Neuronal stem cell (in vitro differentiated cells): ENCODE data around the gene UNK.
A peak's percentile ranks its signal among the peaks of the same experiment; 100 is the strongest.

ENCODE experiments used
- DNase-seq: peaks from one replicate; pipeline ENCODE4 v3.0.0-alpha.2; 2013; ENCODE audit warnings: low spot score
- H2AFZ ChIP-seq: one replicate; pipeline ENCODE4 v1.6.1; 2013; ENCODE audit warnings: mild to moderate bottlenecking, low read length, inconsistent platforms
- H2AK5ac ChIP-seq: 2 replicates; pipeline ENCODE4 v1.6.1; 2013; ENCODE audit warnings: low read depth, mild to moderate bottlenecking, inconsistent platforms, low read length, moderate library complexity, mixed read lengths
- H2BK120ac ChIP-seq: 2 replicates; pipeline ENCODE4 v1.6.1; 2013; ENCODE audit warnings: low read depth, mild to moderate bottlenecking, inconsistent platforms, low read length, moderate library complexity, mixed read lengths
- H2BK12ac ChIP-seq: one replicate; pipeline ENCODE4 v1.6.1; 2013; ENCODE audit warnings: low read length, inconsistent platforms
- H2BK15ac ChIP-seq: 2 replicates; pipeline ENCODE4 v1.6.1; 2013; ENCODE audit warnings: mild to moderate bottlenecking, low read length, inconsistent platforms, mixed read lengths
- H2BK5ac ChIP-seq: one replicate; pipeline ENCODE4 v1.6.1; 2013; ENCODE audit warnings: inconsistent platforms, mild to moderate bottlenecking, low read length, moderate library complexity
- H3K14ac ChIP-seq: one replicate; pipeline ENCODE4 v1.6.1; 2013; ENCODE audit warnings: low read length, inconsistent platforms
- H3K18ac ChIP-seq: 2 replicates; pipeline ENCODE4 v1.6.1; 2013; ENCODE audit warnings: low read length, inconsistent platforms
- H3K23ac ChIP-seq: 2 replicates; pipeline ENCODE4 v1.6.1; 2013; ENCODE audit warnings: low read depth, mild to moderate bottlenecking, mixed read lengths, low read length, inconsistent platforms; ENCODE audit not compliant: poor library complexity
- H3K27ac ChIP-seq: replicated peaks from 3 replicates; pipeline ENCODE4 v1.5.1; 2013; ENCODE audit warnings: low read length, inconsistent platforms
- H3K27me3 ChIP-seq, 3 experiments: 2 replicates each; pipeline ENCODE4 v1.6.1; 2013; ENCODE audit warnings: low read length in 3 of 3, mild to moderate bottlenecking in 2 of 3, inconsistent platforms in 1 of 3, low read depth in 1 of 3, mixed read lengths in 1 of 3, moderate library complexity in 1 of 3; ENCODE audit not compliant: control insufficient read depth in 3 of 3, insufficient read depth in 3 of 3
- H3K36me3 ChIP-seq, 2 donors: replicated peaks in 1 of 2; 2 replicates each; pipeline ENCODE4 v1.6.1; 2013; ENCODE audit warnings: low read length in 2 of 2; ENCODE audit not compliant: control insufficient read depth in 2 of 2, insufficient read depth in 2 of 2
- H3K4ac ChIP-seq: 2 replicates; pipeline ENCODE4 v1.6.1; 2013; ENCODE audit warnings: inconsistent platforms, mild to moderate bottlenecking, low read length, moderate library complexity
- H3K4me1 ChIP-seq, 2 donors: 1 replicate in 1 of 2; 2 replicates in 1 of 2; pipeline ENCODE4 v1.6.1; 2013; ENCODE audit warnings: low read length in 2 of 2, low read depth in 1 of 2; ENCODE audit not compliant: control insufficient read depth in 2 of 2, insufficient read depth in 1 of 2
- H3K4me2 ChIP-seq: one replicate; pipeline ENCODE4 v1.6.1; 2013; ENCODE audit warnings: mild to moderate bottlenecking, low read length, inconsistent platforms; ENCODE audit not compliant: insufficient read depth, poor library complexity, severe bottlenecking
- H3K4me3 ChIP-seq, 2 donors: 2 replicates each; pipeline ENCODE4 v1.5.1; 2013; ENCODE audit warnings: low read length in 2 of 2, mild to moderate bottlenecking in 2 of 2, inconsistent platforms in 1 of 2, moderate library complexity in 1 of 2
- H3K79me1 ChIP-seq: one replicate; pipeline ENCODE4 v1.6.1; 2013; ENCODE audit warnings: low read depth, mild to moderate bottlenecking, inconsistent platforms, low read length, moderate library complexity
- H3K9ac ChIP-seq: one replicate; pipeline ENCODE4 v1.6.1; 2013; ENCODE audit warnings: mild to moderate bottlenecking, low read depth, low read length, inconsistent platforms; ENCODE audit not compliant: poor library complexity
- H3K9me3 ChIP-seq, 2 donors: replicated peaks in 1 of 2; 2 replicates each; pipeline versions ENCODE3 to v1.6.1; 2013; ENCODE audit warnings: low read length in 2 of 2, mild to moderate bottlenecking in 2 of 2, inconsistent platforms in 1 of 2, low read depth in 1 of 2, mixed read lengths in 1 of 2, moderate library complexity in 1 of 2; ENCODE audit not compliant: control insufficient read depth in 2 of 2, insufficient read depth in 1 of 2
- H4K8ac ChIP-seq: one replicate; pipeline ENCODE4 v1.6.1; 2013; ENCODE audit warnings: low read depth, mild to moderate bottlenecking, inconsistent platforms, low read length, moderate library complexity
- H4K91ac ChIP-seq: one replicate; pipeline ENCODE4 v1.6.1; 2013; ENCODE audit warnings: low read length, low read depth, mild to moderate bottlenecking, inconsistent platforms; ENCODE audit not compliant: poor library complexity
- WGBS, 2 donors: extraction: QIAGEN DNeasy Blood & Tissue Kit; methylation state at CpG; one replicate each; pipeline ENCODE4 v1.1.7; 2013; ENCODE audit warnings: missing lambda C conversion rate in 2 of 2, mixed read lengths in 1 of 2; ENCODE audit not compliant: insufficient read length in 2 of 2, insufficient replicate concordance in 1 of 2; ENCODE audit errors: extremely low coverage in 2 of 2; 5-methylcytosine and 5-hydroxymethylcytosine counted together

The UNK gene

DNA sequence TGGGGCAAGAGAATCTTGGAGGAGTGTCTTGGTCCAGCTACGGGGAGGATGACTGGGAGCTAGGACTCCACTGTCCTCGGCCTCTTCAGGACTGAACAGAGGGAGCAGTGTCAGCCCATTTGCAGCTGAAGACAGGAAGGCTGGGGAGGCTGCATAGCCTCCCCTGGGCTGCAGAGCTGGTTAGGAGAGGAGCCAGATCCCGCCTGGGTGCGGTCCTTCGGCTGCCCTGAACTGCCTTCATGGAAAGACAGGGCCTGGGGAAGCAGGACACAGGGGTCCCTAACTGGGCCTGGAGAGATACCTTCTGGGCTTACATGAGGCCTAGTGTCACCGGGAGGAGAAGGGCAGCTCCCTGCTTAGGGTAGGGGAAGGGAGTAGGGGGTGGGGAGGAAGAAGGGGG lies 33.0 kb downstream of the UNK start:
- H2BK12ac ChIP-seq, result no peak overlapping the region

DNA sequence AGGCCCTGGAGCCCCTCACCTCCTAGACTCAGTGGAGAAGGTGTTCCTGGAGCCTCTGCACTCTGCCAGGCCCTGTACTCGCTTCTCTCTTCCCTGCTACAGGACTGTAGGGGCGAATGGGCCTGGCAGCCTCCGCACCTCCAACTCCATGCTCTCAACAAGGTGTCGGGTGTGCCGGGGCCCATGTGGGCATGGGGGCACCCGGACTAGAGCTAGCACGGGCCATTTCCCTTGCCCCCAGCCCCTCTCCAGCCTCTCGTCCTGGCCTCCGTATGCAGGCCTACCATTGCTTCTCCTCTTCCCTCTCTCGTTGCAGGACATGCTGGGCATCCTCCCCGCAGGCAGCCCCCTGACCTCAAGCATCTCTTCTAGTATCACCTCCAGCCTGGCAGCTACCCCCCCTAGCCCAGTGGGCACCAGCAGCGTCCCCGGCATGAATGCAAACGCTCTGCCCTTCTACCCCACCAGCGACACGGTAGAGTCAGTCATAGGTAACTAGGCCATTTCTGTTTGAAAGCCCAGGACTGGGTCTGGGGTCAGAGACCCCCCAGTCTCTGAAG lies 33.8 kb downstream of the UNK start:
- peaks cover 84 to 99% of the 10 kb centered on the region in 2 donors for H3K36me3 ChIP-seq
- H3K79me1 ChIP-seq, result peaks cover 15% of the 10 kb centered on the region
- no peak for DNase-seq
- H2BK12ac ChIP-seq, result no peak overlapping the region
- H4K91ac ChIP-seq, result no peak overlapping the region
- H2AFZ ChIP-seq, result no peak overlapping the region
- no CpG with 5 or more reads among the region's 16 CpGs for WGBS, 2 donors
- H3K14ac ChIP-seq, result no peak overlapping the region
- no peaks in the 10 kb centered on the region for H3K27me3 ChIP-seq
- no peak overlapping the region for H3K18ac ChIP-seq
- H3K4me3 ChIP-seq, result no peak overlapping the region
- no peak overlapping the region for H2BK15ac ChIP-seq
- no peak overlapping the region for H4K8ac ChIP-seq
- no peak overlapping the region for H3K27ac ChIP-seq
- no peak overlapping the region for H3K4me2 ChIP-seq
- H3K4me1 ChIP-seq, result peaks cover 0 to 5% of the 10 kb centered on the region in 2 donors
- peaks cover 0 to 2% of the 10 kb centered on the region in 2 donors for H3K9me3 ChIP-seq
- H2BK5ac ChIP-seq, result no peak overlapping the region
- no peak overlapping the region for H3K4ac ChIP-seq
- no peak overlapping the region for H2AK5ac ChIP-seq
- H3K23ac ChIP-seq, result peak overlapping the region; percentile 4
- H2BK120ac ChIP-seq, result no peak overlapping the region
- no peak overlapping the region for H3K9ac ChIP-seq

More for the DNA sequence above, 33.0 kb downstream of the UNK start:
- Histone ChIP-seq H3K4me2 (no peak overlapping the region), H3K9me3 (peaks cover 0 to 2% of the 10 kb centered on the region in 2 donors), H2BK120ac (no peak overlapping the region), H3K36me3 (peaks cover 86 to 99% of the 10 kb centered on the region in 2 donors), H3K14ac (no peak overlapping the region), H4K91ac (no peak overlapping the region), H2BK15ac (no peak overlapping the region), H3K4me1 (peaks cover 0 to 5% of the 10 kb centered on the region in 2 donors), H3K23ac (no peak overlapping the region), H3K4ac (no peak overlapping the region), H3K27ac (no peak overlapping the region), H3K4me3 (no peak overlapping the region), H2BK5ac (no peak overlapping the region), H3K18ac (no peak overlapping the region), H4K8ac (no peak overlapping the region), H3K27me3 (no peaks in the 10 kb centered on the region), H2AK5ac (no peak overlapping the region), H2AFZ (no peak overlapping the region), H3K79me1 (peaks cover 14% of the 10 kb centered on the region), H3K9ac (no peak overlapping the region)
- DNase-seq, result no peak
- no CpG with 5 or more reads among the region's 6 CpGs for WGBS, 2 donors

DNA sequence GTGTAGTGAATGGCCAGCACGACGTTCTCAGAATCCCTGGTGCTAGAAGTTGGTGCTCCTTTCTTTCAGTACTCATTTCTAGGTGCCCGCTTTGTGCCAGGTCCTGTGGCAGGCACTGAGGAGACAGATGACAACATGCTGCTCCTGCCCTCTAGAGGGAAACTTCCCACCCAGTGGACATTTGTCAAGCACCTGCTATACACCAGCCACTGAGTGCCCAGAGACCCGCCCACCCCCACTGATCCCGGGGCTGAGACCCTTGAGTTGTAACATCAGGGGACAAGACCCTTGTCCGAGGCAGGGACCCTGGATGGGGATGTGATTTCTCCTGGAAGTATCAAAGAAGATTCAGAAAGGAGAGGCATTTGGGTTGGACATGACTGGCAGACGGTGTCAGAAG lies 34.5 kb downstream of the UNK start:
- H2BK15ac ChIP-seq, result no peak overlapping the region
- H3K27me3 ChIP-seq, result no peaks in the 10 kb centered on the region
- H3K79me1 ChIP-seq, result peaks cover 13% of the 10 kb centered on the region
- no peak for DNase-seq
- H3K4me2 ChIP-seq, result no peak overlapping the region
- no peak overlapping the region for H2AFZ ChIP-seq
- H3K4me1 ChIP-seq, result peaks cover 0 to 5% of the 10 kb centered on the region in 2 donors
- no peak overlapping the region for H3K4me3 ChIP-seq
- H3K23ac ChIP-seq, result no peak overlapping the region
- no peak overlapping the region for H3K9ac ChIP-seq
- H2BK12ac ChIP-seq, result no peak overlapping the region
- peaks cover 0 to 2% of the 10 kb centered on the region in 2 donors for H3K9me3 ChIP-seq
- H3K4ac ChIP-seq, result no peak overlapping the region
- H2BK120ac ChIP-seq, result no peak overlapping the region
- H3K27ac ChIP-seq, result no peak overlapping the region
- H2AK5ac ChIP-seq, result no peak overlapping the region
- no peak overlapping the region for H4K91ac ChIP-seq
- no peak overlapping the region for H4K8ac ChIP-seq
- H3K36me3 ChIP-seq, result peaks cover 84 to 99% of the 10 kb centered on the region in 2 donors
- H3K18ac ChIP-seq, result no peak overlapping the region
- WGBS, 2 donors, result no CpG with 5 or more reads among the region's 7 CpGs
- H3K14ac ChIP-seq, result no peak overlapping the region
- H2BK5ac ChIP-seq, result no peak overlapping the region

DNA sequence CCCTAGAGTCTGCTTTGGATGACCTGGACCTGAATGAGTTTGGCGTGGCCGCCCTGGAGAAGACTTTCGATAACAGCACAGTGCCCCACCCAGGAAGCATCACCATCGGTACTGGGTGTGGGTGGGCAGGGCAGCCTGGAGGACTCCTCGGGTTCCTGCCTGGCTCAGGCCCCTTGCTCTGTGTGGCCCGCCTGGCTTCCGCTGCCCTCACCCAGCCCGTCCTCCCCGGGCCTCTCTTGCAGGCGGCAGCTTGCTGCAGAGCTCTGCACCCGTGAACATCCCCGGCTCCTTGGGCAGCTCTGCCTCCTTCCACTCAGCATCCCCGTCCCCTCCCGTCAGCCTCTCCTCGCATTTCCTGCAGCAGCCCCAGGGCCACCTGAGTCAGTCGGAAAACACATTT lies 35.1 kb downstream of the UNK start:
- H2AFZ ChIP-seq, result no peak overlapping the region
- no peak overlapping the region for H4K91ac ChIP-seq
- no peak overlapping the region for H3K23ac ChIP-seq
- no peak overlapping the region for H3K27ac ChIP-seq
- no peak overlapping the region for H2BK12ac ChIP-seq
- no peak overlapping the region for H3K14ac ChIP-seq
- H3K4me1 ChIP-seq, result peaks cover 0 to 5% of the 10 kb centered on the region in 2 donors
- WGBS, 2 donors, result no CpG with 5 or more reads among the region's 16 CpGs
- H3K9me3 ChIP-seq, result peaks cover 0 to 2% of the 10 kb centered on the region in 2 donors
- no peak overlapping the region for H3K9ac ChIP-seq
- H2AK5ac ChIP-seq, result no peak overlapping the region
- H3K79me1 ChIP-seq, result peaks cover 10% of the 10 kb centered on the region
- no peaks in the 10 kb centered on the region for H3K27me3 ChIP-seq
- H3K18ac ChIP-seq, result no peak overlapping the region
- peaks cover 84 to 99% of the 10 kb centered on the region in 2 donors for H3K36me3 ChIP-seq
- peak overlapping the region in 1 of 2 donors; percentile 25 for H3K4me3 ChIP-seq
- no peak overlapping the region for H2BK120ac ChIP-seq
- H2BK15ac ChIP-seq, result no peak overlapping the region
- no peak overlapping the region for H3K4ac ChIP-seq
- H4K8ac ChIP-seq, result no peak overlapping the region
- no peak for DNase-seq
- no peak overlapping the region for H2BK5ac ChIP-seq
- H3K4me2 ChIP-seq, result no peak overlapping the region
